ENCODE data around the gene HIVEP3. TPM values are rescaled to one million over a fixed set of nuclear protein-coding genes. Genes with fewer than 3 reads are reported as not detected.

HIVEP3 gene
- total RNA-seq, 1 experiment from 2014 or later, result not detected

- no peaks in the 10 kb centered on the region for H3K36me3 ChIP-seq
- H3K4me3 ChIP-seq, result no peak overlapping the region
- no peaks in the 10 kb centered on the region for H3K9me3 ChIP-seq
- no peaks in the 10 kb centered on the region for H3K27me3 ChIP-seq
- no peak for DNase-seq
These were observed 200.2 kb downstream of the HIVEP3 start for GRCh38 chr1:41718497-41718896.

GRCh38 chr1:41716188-41717130 is 202.3 kb downstream of the HIVEP3 start:
- Histone ChIP-seq H3K27me3 (no peaks in the 10 kb centered on the region), H3K36me3 (no peaks in the 10 kb centered on the region), H3K9me3 (no peaks in the 10 kb centered on the region), H3K4me3 (no peak overlapping the region)
- no peak for DNase-seq

GRCh38 chr1:41715441-41716095 is 203.2 kb downstream of the HIVEP3 start:
- Histone ChIP-seq H3K9me3 (no peaks in the 10 kb centered on the region), H3K4me3 (no peak overlapping the region), H3K36me3 (no peaks in the 10 kb centered on the region), H3K27me3 (no peaks in the 10 kb centered on the region)
- no peak for DNase-seq

GRCh38 chr1:41714638-41715389 is 203.9 kb downstream of the HIVEP3 start:
- Histone ChIP-seq H3K4me3 (no peak overlapping the region), H3K27me3 (no peaks in the 10 kb centered on the region), H3K9me3 (no peaks in the 10 kb centered on the region), H3K36me3 (no peaks in the 10 kb centered on the region)
- no peak for DNase-seq

GRCh38 chr1:41713557-41714327 is 205.0 kb downstream of the HIVEP3 start:
- DNase-seq, result peak; percentile 72
- H3K27me3 ChIP-seq, result no peaks in the 10 kb centered on the region
- H3K4me3 ChIP-seq, result no peak overlapping the region
- H3K9me3 ChIP-seq, result no peaks in the 10 kb centered on the region
- no peaks in the 10 kb centered on the region for H3K36me3 ChIP-seq

- Histone ChIP-seq H3K36me3 (no peaks in the 10 kb centered on the region), H3K4me3 (no peak overlapping the region), H3K27me3 (no peaks in the 10 kb centered on the region), H3K9me3 (no peaks in the 10 kb centered on the region)
- no peak for DNase-seq
These were observed 205.6 kb downstream of the HIVEP3 start for GRCh38 chr1:41713141-41713540.

- no peaks in the 10 kb centered on the region for H3K36me3 ChIP-seq
- H3K9me3 ChIP-seq, result no peaks in the 10 kb centered on the region
- no peak for DNase-seq
- no peak overlapping the region for H3K4me3 ChIP-seq
- H3K27me3 ChIP-seq, result no peaks in the 10 kb centered on the region
These were observed 206.0 kb downstream of the HIVEP3 start for GRCh38 chr1:41712695-41713094.

- Histone ChIP-seq H3K9me3 (no peaks in the 10 kb centered on the region), H3K27me3 (no peaks in the 10 kb centered on the region), H3K4me3 (no peak overlapping the region), H3K36me3 (no peaks in the 10 kb centered on the region)
- DNase-seq, result no peak
These were observed 206.6 kb downstream of the HIVEP3 start for GRCh38 chr1:41712081-41712480.

GRCh38 chr1:41711581-41711980 is 207.1 kb downstream of the HIVEP3 start:
- no peak overlapping the region for H3K4me3 ChIP-seq
- no peaks in the 10 kb centered on the region for H3K36me3 ChIP-seq
- H3K9me3 ChIP-seq, result no peaks in the 10 kb centered on the region
- DNase-seq, result no peak
- H3K27me3 ChIP-seq, result no peaks in the 10 kb centered on the region

GRCh38 chr1:41710980-41711379 is 207.7 kb downstream of the HIVEP3 start:
- Histone ChIP-seq H3K9me3 (no peaks in the 10 kb centered on the region), H3K36me3 (no peaks in the 10 kb centered on the region), H3K4me3 (no peak overlapping the region), H3K27me3 (no peaks in the 10 kb centered on the region)
- no peak for DNase-seq

GRCh38 chr1:41709873-41710272 is 208.8 kb downstream of the HIVEP3 start:
- no peak for DNase-seq

GRCh38 chr1:41709331-41709730 is 209.4 kb downstream of the HIVEP3 start:
- Histone ChIP-seq H3K36me3 (no peaks in the 10 kb centered on the region), H3K27me3 (no peaks in the 10 kb centered on the region), H3K9me3 (no peaks in the 10 kb centered on the region), H3K4me3 (no peak overlapping the region)
- DNase-seq, result no peak

More at GRCh38 chr1:41709873-41710272, 208.8 kb downstream of the HIVEP3 start:
- Histone ChIP-seq H3K4me3 (no peak overlapping the region), H3K27me3 (no peaks in the 10 kb centered on the region), H3K9me3 (no peaks in the 10 kb centered on the region), H3K36me3 (no peaks in the 10 kb centered on the region)

- H3K36me3 ChIP-seq, result no peaks in the 10 kb centered on the region
These were observed 210.4 kb downstream of the HIVEP3 start for GRCh38 chr1:41708332-41708731.

GRCh38 chr1:41707793-41708192 is 210.9 kb downstream of the HIVEP3 start:
- H3K27me3 ChIP-seq, result no peaks in the 10 kb centered on the region
- no peak overlapping the region for H3K4me3 ChIP-seq
- H3K36me3 ChIP-seq, result no peaks in the 10 kb centered on the region
- DNase-seq, result no peak
- no peaks in the 10 kb centered on the region for H3K9me3 ChIP-seq

More at GRCh38 chr1:41708332-41708731, 210.4 kb downstream of the HIVEP3 start:
- Histone ChIP-seq H3K27me3 (no peaks in the 10 kb centered on the region), H3K9me3 (no peaks in the 10 kb centered on the region), H3K4me3 (no peak overlapping the region)
- DNase-seq, result no peak

- Histone ChIP-seq H3K9me3 (no peaks in the 10 kb centered on the region), H3K36me3 (no peaks in the 10 kb centered on the region), H3K27me3 (no peaks in the 10 kb centered on the region), H3K4me3 (no peak overlapping the region)
- no peak for DNase-seq
These were observed 212.9 kb downstream of the HIVEP3 start for GRCh38 chr1:41705798-41706197.

GRCh38 chr1:41704196-41704595 is 214.5 kb downstream of the HIVEP3 start:
- no peak for DNase-seq
- no peaks in the 10 kb centered on the region for H3K27me3 ChIP-seq
- H3K4me3 ChIP-seq, result no peak overlapping the region

More at GRCh38 chr1:41704196-41704595, 214.5 kb downstream of the HIVEP3 start:
- H3K36me3 ChIP-seq, result no peaks in the 10 kb centered on the region
- H3K9me3 ChIP-seq, result no peaks in the 10 kb centered on the region

Measured in MG63 (cell line).